Peyer's patch (tissue), 4 donors: ENCODE data around the gene PGAM2. TPM values are rescaled to one million over a fixed set of nuclear protein-coding genes. Genes with fewer than 3 reads are reported as not detected.
A peak's percentile ranks its signal among the peaks of the same experiment; 100 is the strongest.

Experiments
- DNase-seq, 3 donors: peaks; one replicate each; pipeline ENCODE4 v3.0.0-alpha.2; 2017 to 2019
- H3K27ac ChIP-seq, 4 donors: fragments of 200-600 bp; sonication (generic); one replicate each; pipeline ENCODE4 v1.5.1; 2016 to 2019
- H3K27me3 ChIP-seq, 2 donors: fragments of 200-600 bp; sonication (generic); one replicate each; pipeline ENCODE4 v1.5.1; 2019
- H3K36me3 ChIP-seq, 3 donors: fragments of 200-600 bp; sonication (generic); one replicate each; pipeline ENCODE4 v1.5.1; 2016 to 2019
- H3K4me1 ChIP-seq, 4 donors: fragments of 200-600 bp; sonication (generic); one replicate each; pipeline ENCODE4 v1.5.1; 2016 to 2019
- H3K4me3 ChIP-seq, 4 donors: fragments of 200-600 bp; sonication (generic); 1 replicate in 3 of 4; 2 replicates in 1 of 4; pipeline ENCODE4 v1.5.1; 2016 to 2019; ENCODE audit warnings: mild to moderate bottlenecking in 1 of 4
- H3K9me3 ChIP-seq, 4 donors: fragments of 200-600 bp; sonication (generic); one replicate each; pipeline ENCODE4 v1.5.1; 2016 to 2019; ENCODE audit warnings: mild to moderate bottlenecking in 1 of 4
- CTCF ChIP-seq, 6 experiments: fragments of 450-650 bp in 4 of 6; fragments of 200-600 bp in 2 of 6; sonication (generic) in 1 of 6; IDR thresholded peaks; one replicate each; pipeline ENCODE4 v1.5.1; 2017 to 2019; ENCODE audit warnings: antibody characterized with exemption in 6 of 6, mild to moderate bottlenecking in 3 of 6, moderate library complexity in 1 of 6
- POLR2A ChIP-seq, 2 donors: fragments of 450-650 bp; IDR thresholded peaks; one replicate each; pipeline ENCODE4 v1.5.1; 2017; ENCODE audit warnings: antibody characterized with exemption in 2 of 2, mild to moderate bottlenecking in 2 of 2, moderate library complexity in 2 of 2
- total RNA-seq, 4 donors: library from RNA; depleted of rRNA; stranded (reverse); fragments of >200 nt; gene quantifications; one replicate each; pipeline ENCODE4 v1.1.0, GENCODE V29; 2016

PGAM2 gene
- total RNA-seq, 4 donors from 2014 or later: 1.2 to 4.1 TPM; not detected in 2

GRCh38 chr7:44074349-44074695 lies 9.0 kb upstream of the PGAM2 start:
- Histone ChIP-seq H3K27me3 (no peaks in the 10 kb centered on the region), H3K4me3 (no peak overlapping the region), H3K4me1 (peaks cover 7 to 34% (median 11%) of the 10 kb centered on the region in 4 donors), H3K27ac (peak overlapping the region; percentile 72 to 87 (median 83)), H3K9me3 (no peaks in the 10 kb centered on the region), H3K36me3 (peaks cover 0 to 67% (median 0%) of the 10 kb centered on the region in 3 donors)
- no peak for DNase-seq
- no peak for TF ChIP-seq POLR2A (IDR thresholded peaks at IDR 0.05)
- no peak for TF ChIP-seq CTCF (IDR thresholded peaks at IDR 0.05)

GRCh38 chr7:44073664-44074348 lies 8.4 kb upstream of the PGAM2 start:
- H3K27ac ChIP-seq: peak overlapping the region; percentile 72 to 87 (median 83)
- peaks cover 0 to 62% (median 0%) of the 10 kb centered on the region in 3 donors for H3K36me3 ChIP-seq

GRCh38 chr7:44072364-44073231 lies 7.2 kb upstream of the PGAM2 start:
- H3K36me3 ChIP-seq: peaks cover 0 to 50% (median 0%) of the 10 kb centered on the region in 3 donors

More at GRCh38 chr7:44073664-44074348, 8.4 kb upstream of the PGAM2 start:
- Histone ChIP-seq H3K27me3 (no peaks in the 10 kb centered on the region), H3K9me3 (no peaks in the 10 kb centered on the region), H3K4me1 (peaks cover 7 to 34% (median 11%) of the 10 kb centered on the region in 4 donors), H3K4me3 (peak overlapping the region in 1 of 4 donors; percentile 6)
- peak; percentile 89 to 93 (median 90) for DNase-seq
- TF ChIP-seq POLR2A (IDR thresholded peaks at IDR 0.05) (peak; percentile 10 to 24), CTCF (IDR thresholded peaks at IDR 0.05) (peak in 3 of 6 experiments; percentile 24 to 42 (median 27))

GRCh38 chr7:44071726-44072363 lies 6.5 kb upstream of the PGAM2 start:
- H3K36me3 ChIP-seq: peaks cover 0 to 42% (median 0%) of the 10 kb centered on the region in 3 donors
- peak in 1 of 3 donors; percentile 28 for DNase-seq
- peaks cover 7 to 34% (median 11%) of the 10 kb centered on the region in 4 donors for H3K4me1 ChIP-seq
- no peaks in the 10 kb centered on the region for H3K9me3 ChIP-seq
- no peaks in the 10 kb centered on the region for H3K27me3 ChIP-seq
- H3K27ac ChIP-seq: peak overlapping the region in 2 of 4 donors; percentile 40 to 87
- H3K4me3 ChIP-seq: no peak overlapping the region
- TF ChIP-seq POLR2A (IDR thresholded peaks at IDR 0.05): no peak
- no peak for TF ChIP-seq CTCF (IDR thresholded peaks at IDR 0.05)

More at GRCh38 chr7:44072364-44073231, 7.2 kb upstream of the PGAM2 start:
- Histone ChIP-seq H3K9me3 (no peaks in the 10 kb centered on the region), H3K27ac (peak overlapping the region; percentile 72 to 87 (median 83)), H3K4me3 (no peak overlapping the region), H3K4me1 (peaks cover 7 to 34% (median 11%) of the 10 kb centered on the region in 4 donors), H3K27me3 (no peaks in the 10 kb centered on the region)
- DNase-seq: peak; percentile 70 to 86 (median 74)
- TF ChIP-seq CTCF (IDR thresholded peaks at IDR 0.05): peak; percentile 23 to 52 (median 48)
- no peak for TF ChIP-seq POLR2A (IDR thresholded peaks at IDR 0.05)

- H3K36me3 ChIP-seq: peaks cover 0 to 6% (median 0%) of the 10 kb centered on the region in 3 donors
- TF ChIP-seq CTCF (IDR thresholded peaks at IDR 0.05) (no peak), POLR2A (IDR thresholded peaks at IDR 0.05) (no peak)
- H3K9me3 ChIP-seq: no peaks in the 10 kb centered on the region
- DNase-seq: peak in 1 of 3 donors; percentile 45
- H3K27me3 ChIP-seq: no peaks in the 10 kb centered on the region
- H3K27ac ChIP-seq: no peak overlapping the region
- no peak overlapping the region for H3K4me3 ChIP-seq
- H3K4me1 ChIP-seq: peaks cover 3 to 42% (median 19%) of the 10 kb centered on the region in 4 donors
These were observed 2.7 kb upstream of the PGAM2 start for GRCh38 chr7:44068054-44068453.
